Stomach (tissue), 9 donors: ENCODE results near the gene RNF225. TPM values are rescaled to one million over a fixed set of nuclear protein-coding genes. Genes with fewer than 3 reads are reported as not detected.
A peak's percentile ranks its signal among the peaks of the same experiment; 100 is the strongest.

Source experiments
- DNase-seq, 2 donors: peaks; one replicate each; pipeline versions ENCODE4 v3.0.0 to v3.0.0-alpha.2; 2013 to 2019
- H3K27ac ChIP-seq, 5 donors: fragments of 200-600 bp in 4 of 5; sonication (generic) in 4 of 5; one replicate each; pipeline ENCODE4 v1.5.1; 2013 to 2019; ENCODE audit warnings: mild to moderate bottlenecking in 1 of 5, moderate library complexity in 1 of 5
- H3K27me3 ChIP-seq, 3 donors: fragments of 200-600 bp; sonication (generic); one replicate each; pipeline ENCODE4 v1.5.1; 2017 to 2019; ENCODE audit warnings: mixed run types in 1 of 3
- H3K36me3 ChIP-seq, 4 donors: fragments of 200-600 bp; sonication (generic); 1 replicate in 3 of 4; 2 replicates in 1 of 4; pipeline ENCODE4 v1.5.1; 2016 to 2019
- H3K4me1 ChIP-seq, 4 donors: fragments of 200-600 bp; sonication (generic); one replicate each; pipeline ENCODE4 v1.5.1; 2016 to 2019
- H3K4me3 ChIP-seq, 4 donors: fragments of 200-600 bp; sonication (generic) in 3 of 4; one replicate each; pipeline ENCODE4 v1.5.1; 2016 to 2019; ENCODE audit warnings: mild to moderate bottlenecking in 1 of 4
- H3K9me3 ChIP-seq, 4 donors: fragments of 200-600 bp; sonication (generic); one replicate each; pipeline ENCODE4 v1.5.1; 2016 to 2019
- EP300 ChIP-seq: sonication (generic); formaldehyde crosslinking; IDR thresholded peaks from one replicate; pipeline ENCODE4 v1.6.1; 2017; ENCODE audit warnings: antibody characterized with exemption
- POLR2A ChIP-seq, 4 donors: fragments of 450-650 bp; IDR thresholded peaks; one replicate each; pipeline ENCODE4 v1.6.1; 2016; ENCODE audit warnings: antibody characterized with exemption in 4 of 4, control low read depth in 2 of 4, mild to moderate bottlenecking in 1 of 4, moderate library complexity in 1 of 4
- POLR2AphosphoS5 ChIP-seq, 3 donors: sonication (generic); formaldehyde crosslinking; IDR thresholded peaks; one replicate each; pipeline ENCODE4 v1.6.1; 2016; ENCODE audit warnings: antibody characterized with exemption in 3 of 3
- WGBS, 5 donors: extraction: QIAGEN DNeasy Blood & Tissue Kit in 3 of 5; methylation state at CpG; one replicate each; pipeline versions ENCODE4 v1.1.5 to v1.1.7; 2013 to 2018; 5-methylcytosine and 5-hydroxymethylcytosine counted together
- intact Hi-C: fragments of 100-400 bp; cut with DNase I; formaldehyde crosslinking; loops from one replicate; pipeline ENCODE4 v1.15.1; 2023; ENCODE audit warnings: low total_unique reads
- polyA plus RNA-seq, 3 donors: library from polyadenylated mRNA; stranded (reverse); fragments of 200-250 nt; gene quantifications; one replicate each; pipeline ENCODE4 v1.2.3, GENCODE V29; 2013
- total RNA-seq, 5 donors: library from RNA; depleted of rRNA; stranded (reverse); fragments of >200 nt; gene quantifications; one replicate each; pipeline versions ENCODE4 v1.1.0 to v1.2.3, GENCODE V29; 2014 to 2016
- TF ChIP-seq, protein P1 (sequence below), 7 experiments: fragments of 450-650 bp in 4 of 7; fragments of 200-600 bp in 3 of 7; sonication (generic) in 3 of 7; IDR thresholded peaks; one replicate each; pipeline ENCODE4 v1.5.1; 2016 to 2019; ENCODE audit warnings: antibody characterized with exemption in 7 of 7, control low read depth in 2 of 7, mild to moderate bottlenecking in 1 of 7
- donor health status: healthy with polysubstance abuse.
- donor health status: Bipolar disorder and iron deficiency.
- donor health status: healthy.

RNF225 gene
- total and polyA plus RNA-seq, 8 donors: 0.13 TPM; not detected in 7

DNA sequence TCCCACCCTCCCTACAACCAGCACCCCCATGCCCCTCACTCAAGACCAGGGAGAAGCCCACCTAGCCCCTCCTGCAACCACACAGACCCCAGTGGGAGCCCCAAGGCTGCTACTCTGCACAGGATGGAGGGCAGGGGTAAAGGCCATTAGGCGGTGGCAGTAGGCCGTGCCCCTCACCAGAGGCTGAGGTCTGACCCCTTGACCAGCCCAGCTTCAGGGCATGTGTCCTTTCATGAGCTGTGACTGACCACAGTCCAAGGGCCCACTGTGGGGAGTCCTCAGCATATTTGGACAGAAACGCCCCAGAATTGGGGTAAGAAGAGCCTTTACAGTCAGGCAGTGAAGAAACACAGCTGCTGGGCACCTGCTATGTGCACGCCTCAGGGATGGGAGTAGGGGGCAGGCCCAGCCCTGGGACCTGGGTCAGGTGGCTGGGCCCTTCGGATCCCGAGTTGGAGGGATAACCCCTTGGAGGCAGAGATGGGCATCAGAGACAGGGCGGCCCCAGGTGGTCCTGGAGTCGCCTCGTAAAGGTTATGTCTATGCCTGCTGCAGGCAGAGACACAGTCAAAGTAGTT is 10.1 kb upstream of the RNF225 start:
- Histone ChIP-seq H3K4me3 (peak overlapping the region in 3 of 4 donors; percentile 82 to 98 (median 92)), H3K9me3 (no peaks in the 10 kb centered on the region), H3K36me3 (peaks cover 11 to 25% (median 24%) of the 10 kb centered on the region in 4 donors), H3K4me1 (peaks cover 31 to 62% (median 57%) of the 10 kb centered on the region in 4 donors), H3K27me3 (no peaks in the 10 kb centered on the region), H3K27ac (peak overlapping the region; percentile 93 to 98 (median 97))
- TF ChIP-seq, protein P1, sequence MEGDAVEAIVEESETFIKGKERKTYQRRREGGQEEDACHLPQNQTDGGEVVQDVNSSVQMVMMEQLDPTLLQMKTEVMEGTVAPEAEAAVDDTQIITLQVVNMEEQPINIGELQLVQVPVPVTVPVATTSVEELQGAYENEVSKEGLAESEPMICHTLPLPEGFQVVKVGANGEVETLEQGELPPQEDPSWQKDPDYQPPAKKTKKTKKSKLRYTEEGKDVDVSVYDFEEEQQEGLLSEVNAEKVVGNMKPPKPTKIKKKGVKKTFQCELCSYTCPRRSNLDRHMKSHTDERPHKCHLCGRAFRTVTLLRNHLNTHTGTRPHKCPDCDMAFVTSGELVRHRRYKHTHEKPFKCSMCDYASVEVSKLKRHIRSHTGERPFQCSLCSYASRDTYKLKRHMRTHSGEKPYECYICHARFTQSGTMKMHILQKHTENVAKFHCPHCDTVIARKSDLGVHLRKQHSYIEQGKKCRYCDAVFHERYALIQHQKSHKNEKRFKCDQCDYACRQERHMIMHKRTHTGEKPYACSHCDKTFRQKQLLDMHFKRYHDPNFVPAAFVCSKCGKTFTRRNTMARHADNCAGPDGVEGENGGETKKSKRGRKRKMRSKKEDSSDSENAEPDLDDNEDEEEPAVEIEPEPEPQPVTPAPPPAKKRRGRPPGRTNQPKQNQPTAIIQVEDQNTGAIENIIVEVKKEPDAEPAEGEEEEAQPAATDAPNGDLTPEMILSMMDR (IDR thresholded peaks at IDR 0.05): no peak
- no peak for TF ChIP-seq EP300
- TF ChIP-seq POLR2A (IDR thresholded peaks at IDR 0.05): no peak
- TF ChIP-seq POLR2AphosphoS5 (IDR thresholded peaks at IDR 0.05): no peak
- intact Hi-C loops: no loop called here
- DNase-seq: no peak
- WGBS, 5 donors: 75 to 81% (median 79%) methylated on average over 9 of the region's 9 CpGs

DNA sequence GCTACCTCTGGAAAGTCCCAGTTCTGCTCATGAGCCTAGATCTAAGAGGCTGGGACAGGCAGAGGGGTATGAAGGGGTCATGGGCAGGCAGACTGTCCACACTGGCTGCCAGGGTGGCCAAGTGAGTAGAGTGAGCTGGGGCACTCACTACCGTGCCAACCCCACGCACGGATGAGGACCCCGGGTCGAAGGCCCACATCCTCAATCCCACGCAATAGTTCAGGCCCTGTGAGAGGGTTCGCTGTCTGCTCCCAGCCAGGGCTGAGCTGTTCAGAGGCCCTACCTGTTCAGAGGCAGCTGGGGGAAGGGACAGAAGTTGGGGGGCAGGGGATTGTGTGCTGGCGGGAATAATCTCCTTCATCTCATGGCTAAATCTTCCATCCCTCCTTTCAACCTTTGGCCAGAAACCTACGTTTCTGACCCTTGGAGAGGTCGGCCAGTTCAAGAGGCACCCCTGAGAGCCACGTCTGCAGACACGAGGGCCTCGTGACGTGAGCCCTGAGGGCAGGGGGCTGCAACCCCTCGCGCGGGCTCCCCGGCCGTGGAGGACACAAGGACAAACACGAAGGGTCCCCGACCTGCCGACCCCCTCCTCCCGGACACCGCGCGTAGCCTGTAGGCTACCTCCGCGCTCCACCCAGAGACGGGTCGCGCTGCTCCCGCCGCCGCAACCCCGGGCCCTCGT is 9.4 kb upstream of the RNF225 start:
- intact Hi-C loops: no loop called here
- Histone ChIP-seq H3K27ac (peak overlapping the region; percentile 93 to 98 (median 97)), H3K4me1 (peaks cover 31 to 68% (median 59%) of the 10 kb centered on the region in 4 donors), H3K27me3 (no peaks in the 10 kb centered on the region), H3K9me3 (no peaks in the 10 kb centered on the region), H3K4me3 (peak overlapping the region; percentile 56 to 98 (median 87)), H3K36me3 (peaks cover 14 to 31% (median 30%) of the 10 kb centered on the region in 4 donors)
- no peak for TF ChIP-seq EP300
- DNase-seq: peak in 1 of 2 donors; percentile 44
- 5 to 22% (median 7%) methylated on average over 13 to 36 of the region's 36 CpGs for WGBS, 5 donors

DNA sequence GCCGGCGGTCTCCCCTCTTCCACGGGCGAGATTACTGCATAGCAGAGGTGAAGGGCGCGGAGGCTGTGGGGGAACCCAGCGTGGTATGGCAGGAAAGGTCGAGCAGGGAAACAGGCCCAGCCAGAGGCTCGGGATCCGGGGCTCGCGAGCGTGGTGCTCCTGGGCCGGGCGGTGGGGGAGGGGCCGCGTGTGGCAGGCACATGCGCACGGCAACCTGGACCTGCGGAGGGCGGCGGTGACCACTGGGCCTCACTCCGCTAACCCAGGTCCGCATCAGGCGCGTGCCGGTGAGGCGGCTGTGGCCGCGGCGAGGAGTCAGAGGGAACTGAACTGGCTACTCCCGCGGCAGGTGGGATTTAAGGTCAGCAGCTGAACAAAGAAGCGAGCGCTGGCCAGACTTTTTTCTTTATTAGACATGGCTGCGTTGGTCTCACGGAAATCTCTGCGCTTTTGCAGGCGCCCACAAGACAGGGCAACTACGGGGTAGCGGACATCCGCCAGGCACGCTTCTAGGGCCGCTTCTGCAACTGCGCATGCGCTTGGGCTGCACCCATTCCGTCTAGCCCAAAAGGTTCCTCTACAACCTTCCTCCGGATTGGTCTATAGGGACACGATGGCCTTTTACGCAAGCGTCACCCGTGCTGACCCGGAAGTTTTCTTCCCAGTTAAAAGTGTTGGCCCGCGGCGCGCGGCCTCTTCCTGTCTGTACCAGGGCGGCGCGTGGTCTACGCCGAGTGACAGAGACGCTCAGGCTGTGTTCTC is 8.7 kb upstream of the RNF225 start, which contains the start of gene RPS5:
RPS5 (plus strand) TSS at position 694 of the 762 bp plus-strand sequence. CDS start 869 bp downstream, outside the sequence.
- H3K4me3 ChIP-seq: peak within 1 kb of the TSS; percentile 56 to 98 (median 87)
- WGBS, 5 donors: 0 to 1% (median 0%) methylated on average over 42 to 64 of the region's 64 CpGs
- H3K27me3 ChIP-seq: no peaks in the 10 kb centered on the region
- H3K36me3 ChIP-seq: peaks cover 21 to 39% (median 38%) of the 10 kb centered on the region in 4 donors
- H3K27ac ChIP-seq: peak within 1 kb of the TSS; percentile 93 to 98 (median 97)
- intact Hi-C loops: no loop called here
- peak; percentile 38 to 91 (median 84) for TF ChIP-seq POLR2AphosphoS5 (IDR thresholded peaks at IDR 0.05)
- no peak for TF ChIP-seq EP300
- peak in 2 of 4 donors; percentile 33 to 46 for TF ChIP-seq POLR2A (IDR thresholded peaks at IDR 0.05)
- peaks cover 27 to 69% (median 55%) of the 10 kb centered on the region in 4 donors for H3K4me1 ChIP-seq
- H3K9me3 ChIP-seq: no peaks in the 10 kb centered on the region
- DNase-seq: peak; percentile 96 to 99

DNA sequence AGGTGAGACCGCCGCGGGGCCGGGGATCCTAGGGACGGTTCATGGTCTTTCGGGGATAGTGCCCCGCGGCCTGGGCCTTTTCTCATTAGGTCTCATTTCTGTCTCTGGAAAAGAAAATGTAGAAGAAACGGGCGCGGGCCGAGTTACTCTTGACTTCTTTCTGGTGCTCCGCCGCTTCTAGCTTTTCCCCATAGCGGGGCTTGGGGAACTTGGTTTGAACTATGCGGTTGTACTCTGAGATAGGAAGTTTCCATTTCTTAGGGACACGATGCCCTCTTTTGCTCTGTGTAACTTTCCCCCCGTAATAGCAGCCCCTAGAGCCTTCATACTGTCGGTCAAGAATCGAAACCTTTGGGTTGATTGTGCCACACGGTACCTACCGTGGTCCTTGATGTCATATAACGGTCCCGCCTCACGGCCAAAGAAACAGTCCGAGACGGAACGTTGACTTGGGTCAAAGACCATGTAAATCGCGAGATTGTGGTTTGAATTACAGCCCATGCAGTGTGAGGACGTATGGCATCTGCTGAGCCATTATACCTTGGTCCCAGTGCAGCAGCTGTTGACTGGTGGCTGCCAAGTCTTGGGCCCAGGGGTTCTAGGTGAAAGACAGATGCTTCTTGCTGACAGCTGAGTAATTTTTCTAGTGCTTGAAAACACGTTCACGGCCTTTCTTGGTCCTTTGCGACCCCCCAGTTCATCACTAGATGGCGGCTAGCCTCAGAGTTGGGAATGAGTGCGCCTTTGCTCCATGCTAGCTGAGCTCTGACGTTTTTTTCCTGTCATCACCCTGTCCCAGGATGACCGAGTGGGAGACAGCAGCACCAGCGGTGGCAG is 7.9 kb upstream of the RNF225 start:
- WGBS, 5 donors: 6 to 9% (median 8%) methylated on average over 31 to 39 of the region's 39 CpGs
- peak in 1 of 2 donors; percentile 9 for DNase-seq

More for the DNA sequence above, 7.9 kb upstream of the RNF225 start:
- H3K27ac ChIP-seq: peak overlapping the region; percentile 49 to 97 (median 97)
- no peaks in the 10 kb centered on the region for H3K27me3 ChIP-seq
- H3K9me3 ChIP-seq: no peaks in the 10 kb centered on the region
- H3K4me1 ChIP-seq: peaks cover 22 to 61% (median 48%) of the 10 kb centered on the region in 4 donors
- TF ChIP-seq EP300 (no peak), POLR2A (IDR thresholded peaks at IDR 0.05) (no peak), POLR2AphosphoS5 (IDR thresholded peaks at IDR 0.05) (no peak)
- TF ChIP-seq, protein P1 (IDR thresholded peaks at IDR 0.05): no peak
- intact Hi-C loops: no loop called here
- H3K36me3 ChIP-seq: peaks cover 28 to 47% (median 45%) of the 10 kb centered on the region in 4 donors
- peak overlapping the region; percentile 56 to 98 (median 87) for H3K4me3 ChIP-seq
